ENCODE measurements around the gene CAMK2B.

The CAMK2B gene

DNA sequence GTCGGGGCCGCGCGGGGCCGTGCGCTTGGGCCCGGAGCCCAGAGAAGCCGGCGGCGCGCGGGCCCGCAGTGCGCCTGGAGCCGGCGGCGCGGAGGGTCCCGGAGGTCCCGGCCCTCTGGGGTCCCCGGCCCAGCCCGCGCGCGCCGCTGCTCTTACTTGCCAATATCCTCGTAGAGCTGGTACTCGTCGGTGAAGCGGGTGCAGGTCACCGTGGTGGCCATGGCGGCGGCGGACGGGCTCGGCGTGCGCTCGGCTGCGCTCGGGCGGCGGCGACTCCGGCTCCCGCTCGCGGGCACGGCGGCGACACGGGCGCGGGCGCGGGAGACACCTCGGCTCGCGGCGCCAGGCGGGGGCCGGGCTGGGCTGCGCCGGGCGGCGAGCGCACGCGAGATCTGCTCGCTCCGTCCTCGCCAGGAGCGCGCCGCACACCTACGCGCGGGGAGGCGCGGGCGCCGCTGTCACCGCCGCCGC is at the start of gene CAMK2B:
Gene CAMK2B, minus strand, starts transcription at position 394 of the 471 bp plus-strand sequence. Its CDS starts 173 bp downstream, at position 221.
- no peak for TF ChIP-seq CTCF (IDR thresholded peaks at IDR 0.05; ENCODE audit: low read depth, low read length)
- H3K4me3 ChIP-seq (replicated peaks in 1 of 2; ENCODE audit: low read depth in 2 of 2, low read length in 2 of 2): peak within 1 kb of the TSS in 1 of 2 donors; percentile 11
- DNase-seq (ENCODE audit: low read depth in 2 of 2): no peak

GRCh38 chr7:44374007-44374763 is 48.8 kb upstream of the CAMK2B start:
- H3K4me3 ChIP-seq (replicated peaks in 1 of 2; ENCODE audit: low read depth in 2 of 2, low read length in 2 of 2): no peak overlapping the region
- no peak for DNase-seq (ENCODE audit: low read depth in 2 of 2)
- no peak for TF ChIP-seq CTCF (IDR thresholded peaks at IDR 0.05; ENCODE audit: low read depth, low read length)

DNA sequence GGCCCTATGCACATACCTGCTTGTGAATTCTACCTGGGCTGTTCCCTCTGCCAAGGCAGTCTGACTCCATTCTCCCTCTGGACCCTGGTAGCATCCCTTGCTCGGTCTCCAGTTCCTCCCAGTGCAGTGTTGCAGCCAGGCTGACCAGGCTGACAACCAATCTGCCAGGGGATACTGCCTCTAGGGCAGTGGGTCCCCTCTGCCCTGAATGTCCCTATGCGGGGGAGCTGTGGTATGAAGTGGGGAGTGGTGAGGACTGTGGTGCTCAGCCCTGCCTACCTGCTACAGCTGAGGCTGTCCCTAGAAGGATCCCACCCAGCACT is 48.0 kb upstream of the CAMK2B start:
- no peak for TF ChIP-seq CTCF (IDR thresholded peaks at IDR 0.05; ENCODE audit: low read depth, low read length)
- DNase-seq (ENCODE audit: low read depth in 2 of 2): no peak
- H3K4me3 ChIP-seq (replicated peaks in 1 of 2; ENCODE audit: low read depth in 2 of 2, low read length in 2 of 2): no peak overlapping the region

DNA sequence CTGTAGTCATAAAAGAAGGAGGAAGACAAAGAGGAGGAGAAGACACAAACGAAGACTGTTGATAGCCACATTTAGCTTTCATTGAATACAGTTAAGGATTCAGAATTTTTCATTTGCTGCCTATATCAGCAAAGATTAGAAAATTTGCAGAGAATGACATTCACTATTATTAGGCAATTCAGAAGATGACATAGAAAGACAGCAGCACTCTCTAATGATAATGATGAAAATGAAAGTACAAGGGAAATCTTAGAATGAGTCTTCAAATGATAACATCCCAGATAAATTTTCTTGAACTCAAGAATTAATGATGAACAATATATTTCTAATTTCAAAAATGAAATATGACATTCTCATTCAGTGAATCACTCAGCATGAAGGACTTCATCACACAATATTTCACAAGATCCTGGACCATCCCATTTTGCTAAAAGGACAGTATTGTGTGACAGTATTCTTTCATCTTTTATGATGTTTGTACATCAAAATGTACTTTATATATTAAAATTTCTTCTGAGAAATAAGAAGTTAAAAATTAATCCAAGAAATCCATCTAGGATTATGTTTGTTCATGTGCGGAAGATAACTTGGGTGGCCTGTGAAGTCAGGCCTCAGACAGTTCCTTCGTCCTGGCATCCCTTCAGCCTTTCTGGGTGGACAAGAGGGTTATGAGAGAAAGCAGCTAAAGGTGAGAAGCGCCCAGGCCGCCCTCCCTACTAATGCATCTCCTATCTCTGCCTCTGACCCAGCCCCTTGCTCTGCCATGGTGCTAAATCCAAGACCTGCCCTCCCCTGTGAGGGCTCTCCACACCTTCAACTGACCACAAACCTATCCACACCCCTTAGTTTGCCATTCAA is 47.4 kb upstream of the CAMK2B start:
- H3K4me3 ChIP-seq (replicated peaks in 1 of 2; ENCODE audit: low read depth in 2 of 2, low read length in 2 of 2): no peak overlapping the region
- no peak for TF ChIP-seq CTCF (IDR thresholded peaks at IDR 0.05; ENCODE audit: low read depth, low read length)
- DNase-seq (ENCODE audit: low read depth in 2 of 2): peak in 1 of 2 donors; percentile 68

GRCh38 chr7:44368885-44369284 is 43.5 kb upstream of the CAMK2B start:
- peak in 1 of 2 donors; percentile 60 for DNase-seq (ENCODE audit: low read depth in 2 of 2)
- TF ChIP-seq CTCF (IDR thresholded peaks at IDR 0.05; ENCODE audit: low read depth, low read length): no peak
- no peak overlapping the region for H3K4me3 ChIP-seq (replicated peaks in 1 of 2; ENCODE audit: low read depth in 2 of 2, low read length in 2 of 2)

DNA sequence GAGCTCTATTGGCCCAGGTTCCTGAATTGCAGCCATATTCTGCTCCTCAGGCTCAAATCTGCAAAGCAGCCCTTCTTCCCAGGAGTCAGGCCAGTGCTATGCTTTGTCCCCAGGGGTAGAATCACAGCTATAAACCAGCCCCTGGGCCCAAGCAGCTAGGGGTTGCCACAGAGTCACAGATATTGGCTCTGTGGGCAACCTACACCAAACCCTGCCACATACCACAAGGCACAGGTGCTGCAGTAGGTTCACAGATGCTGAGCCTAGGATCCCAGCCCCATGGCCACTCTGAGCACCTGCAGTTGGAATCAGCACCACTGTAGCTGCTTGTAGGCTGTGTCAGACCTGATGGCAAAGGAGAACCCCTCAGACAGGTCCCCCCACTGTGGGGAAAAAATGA is 43.1 kb upstream of the CAMK2B start:
- H3K4me3 ChIP-seq (replicated peaks in 1 of 2; ENCODE audit: low read depth in 2 of 2, low read length in 2 of 2): no peak overlapping the region
- DNase-seq (ENCODE audit: low read depth in 2 of 2): no peak
- no peak for TF ChIP-seq CTCF (IDR thresholded peaks at IDR 0.05; ENCODE audit: low read depth, low read length)
